RWPE1 (cell line): ENCODE measurements around the gene DNAH10.

Source experiments
- CTCF ChIA-PET: fragments of 350-600 bp; sonication (Branson Sonifier 250); formaldehyde crosslinking; extraction: SDS; loops from one replicate; lab custom pipeline; 2021; lab: Yijun Ruan, JAX
- POLR2A ChIA-PET: fragments of 400-600 bp; formaldehyde crosslinking; extraction: SDS; loops from one replicate; lab custom pipeline; 2020; ENCODE audit warnings: antibody characterized with exemption; ENCODE audit not compliant: low non-redundant PET; lab: Yijun Ruan, JAX
- DNase-seq: peaks from one replicate; pipeline ENCODE4 v3.0.0; 2012; ENCODE audit warnings: low spot score
- H3K27ac ChIP-seq: fragments of 450-650 bp; 2 replicates; pipeline ENCODE4 v1.5.1; 2017
- CTCF ChIP-seq: fragments of 450-650 bp; conservative IDR thresholded peaks from 2 replicates; pipeline ENCODE4 v1.5.1; 2017; ENCODE audit warnings: low read depth, mild to moderate bottlenecking

Gene DNAH10

DNA sequence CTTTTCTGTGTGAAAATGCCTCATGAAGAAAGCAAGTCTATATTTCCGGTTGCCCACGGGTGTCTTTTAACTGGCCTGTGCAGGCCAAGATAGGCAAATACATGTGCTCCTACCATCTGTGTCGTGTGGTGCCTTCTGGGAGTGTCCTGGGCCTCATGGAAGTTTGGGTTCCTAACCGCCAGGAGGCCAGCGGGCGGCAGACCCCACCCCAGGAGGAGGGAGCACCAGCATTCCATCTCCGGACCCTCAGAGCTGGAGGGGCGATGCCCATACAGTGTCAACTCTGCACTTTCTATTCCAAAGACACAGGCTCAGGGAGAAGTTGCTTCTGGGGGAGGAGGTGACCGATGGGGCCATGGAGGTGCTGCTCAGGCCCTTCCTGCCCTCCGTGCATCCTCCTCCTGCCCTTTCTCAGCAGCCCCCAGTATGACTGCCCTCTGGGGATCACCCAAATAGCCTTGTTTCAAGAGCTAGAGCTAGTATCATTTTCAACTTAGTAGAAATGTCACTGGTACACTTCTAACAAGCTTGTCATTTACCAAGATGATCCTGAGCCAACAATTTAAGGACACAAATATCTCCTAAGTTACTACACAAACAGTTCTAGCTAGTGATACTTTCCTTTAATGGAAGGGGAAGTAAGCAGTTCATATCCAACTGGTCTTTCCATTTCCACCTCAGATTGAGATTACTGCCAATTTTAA, 192.7 kb downstream of the DNAH10 start:
- POLR2A ChIA-PET: no interaction called here
- no peak for DNase-seq
- CTCF ChIA-PET: interaction anchor here (0.6 kb wide), 1 partner anchor 41 kb away, joined by 3 read pairs; no protein-coding TSS in a partner anchor
- no peak for TF ChIP-seq CTCF
- no peak overlapping the region for H3K27ac ChIP-seq

GRCh38 chr12:123956249-123956648, 194.1 kb downstream of the DNAH10 start:
- CTCF ChIA-PET: no interaction called here
- no peak for DNase-seq
- no peak overlapping the region for H3K27ac ChIP-seq
- POLR2A ChIA-PET: no interaction called here
- TF ChIP-seq CTCF: no peak

DNA sequence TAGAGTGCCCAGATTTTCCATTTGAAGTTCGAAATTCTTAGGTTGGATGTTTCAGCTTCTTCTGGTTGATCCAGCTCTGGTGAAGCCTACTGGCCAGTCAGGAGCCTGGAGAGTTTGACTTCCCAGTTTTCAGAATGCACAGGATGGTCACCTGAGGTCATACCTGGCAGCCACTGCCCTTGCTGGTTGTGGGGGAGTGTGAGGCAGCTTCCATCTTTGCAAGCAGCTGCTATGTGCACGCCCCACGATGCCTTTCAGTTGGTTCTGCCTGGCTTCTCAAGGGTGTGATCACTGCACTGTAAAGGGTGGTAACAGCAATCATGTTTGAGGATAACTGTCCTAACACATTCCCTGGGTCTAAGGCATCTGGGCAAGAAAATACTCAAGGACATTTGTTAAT, 195.1 kb downstream of the DNAH10 start:
- ChIA-PET CTCF (interaction anchor here (0.5 kb wide), 1 partner anchor 489 kb away, joined by 6 read pairs; no protein-coding TSS in a partner anchor), POLR2A (no interaction called here)
- DNase-seq: no peak
- no peak for TF ChIP-seq CTCF
- H3K27ac ChIP-seq: no peak overlapping the region

DNA sequence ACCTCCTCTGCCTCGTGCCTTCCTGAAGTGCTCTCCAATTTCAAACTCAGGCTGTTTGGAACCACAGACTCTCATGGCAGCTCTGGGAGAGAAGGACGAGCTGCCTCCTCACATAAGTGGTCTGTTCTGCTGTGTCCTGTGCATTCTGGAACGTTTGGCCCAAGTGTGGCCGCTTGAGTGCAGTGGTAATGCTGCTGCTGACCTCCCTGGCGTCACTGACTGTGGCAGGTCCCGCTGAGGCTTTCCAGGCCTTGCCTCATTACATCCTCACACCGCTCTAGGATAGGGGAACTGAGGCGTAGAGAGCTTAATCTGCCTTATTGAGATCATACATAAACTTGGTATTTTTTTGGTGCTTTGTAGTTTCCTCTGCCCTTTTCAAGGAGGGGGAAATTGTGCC, 196.4 kb downstream of the DNAH10 start:
- no peak for DNase-seq
- CTCF ChIA-PET: no interaction called here
- TF ChIP-seq CTCF: no peak
- POLR2A ChIA-PET: no interaction called here
- no peak overlapping the region for H3K27ac ChIP-seq

GRCh38 chr12:123958876-123959275, 196.8 kb downstream of the DNAH10 start:
- ChIA-PET CTCF (no interaction called here), POLR2A (no interaction called here)
- no peak overlapping the region for H3K27ac ChIP-seq
- no peak for TF ChIP-seq CTCF
- no peak for DNase-seq

DNA sequence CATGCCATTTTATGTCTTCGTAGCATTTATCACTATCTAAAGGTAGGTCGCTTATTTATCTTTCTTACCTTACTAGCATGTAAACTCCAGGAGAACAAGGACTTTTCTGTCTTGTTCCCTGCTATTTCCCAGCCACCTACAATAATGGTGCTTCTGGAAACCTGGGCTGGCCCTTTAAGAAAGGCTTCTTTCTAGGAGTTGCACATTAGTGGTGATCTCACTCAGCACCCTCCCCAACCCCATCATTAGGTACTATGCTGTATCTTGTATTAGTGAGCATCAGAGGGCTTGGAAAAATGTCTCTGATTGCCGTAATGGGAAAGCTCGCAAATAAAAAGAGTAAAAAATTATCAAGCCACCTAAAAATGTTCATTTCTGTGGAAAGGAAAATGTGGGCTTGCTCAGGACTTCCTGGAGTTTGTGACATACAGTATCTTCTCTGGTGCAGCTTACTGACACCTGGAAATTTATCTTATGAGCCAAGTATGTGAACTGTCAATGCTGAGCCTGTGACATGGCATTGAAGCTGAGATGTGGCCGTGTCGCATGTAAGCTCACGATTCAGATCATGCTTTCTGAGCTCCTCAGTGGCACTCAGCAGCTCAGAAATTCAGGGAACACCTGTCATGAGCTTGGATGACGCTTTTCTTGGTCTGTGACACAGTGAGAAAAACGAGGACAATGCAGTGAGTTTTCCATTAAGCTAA, 198.1 kb downstream of the DNAH10 start:
- no peak for DNase-seq
- H3K27ac ChIP-seq: no peak overlapping the region
- TF ChIP-seq CTCF: no peak
- ChIA-PET CTCF (no interaction called here), POLR2A (no interaction called here)
